Stimulated activated CD4-positive, alpha-beta T cell treated with anti-CD3 and anti-CD28 coated beads, Interleukin-4, amount 100 ng/mL, for 1 hour (primary cell): ENCODE results near the gene PEX11B.
"Not testable (repeated sequence)": the region's sequence is repeated elsewhere in the genome, so short reads cannot be mapped to it uniquely, and the experiment has no call there.

Experiments used
- DNase-seq: peaks from one replicate; pipeline ENCODE4 v3.0.0-alpha.2; 2020

Gene PEX11B

DNA sequence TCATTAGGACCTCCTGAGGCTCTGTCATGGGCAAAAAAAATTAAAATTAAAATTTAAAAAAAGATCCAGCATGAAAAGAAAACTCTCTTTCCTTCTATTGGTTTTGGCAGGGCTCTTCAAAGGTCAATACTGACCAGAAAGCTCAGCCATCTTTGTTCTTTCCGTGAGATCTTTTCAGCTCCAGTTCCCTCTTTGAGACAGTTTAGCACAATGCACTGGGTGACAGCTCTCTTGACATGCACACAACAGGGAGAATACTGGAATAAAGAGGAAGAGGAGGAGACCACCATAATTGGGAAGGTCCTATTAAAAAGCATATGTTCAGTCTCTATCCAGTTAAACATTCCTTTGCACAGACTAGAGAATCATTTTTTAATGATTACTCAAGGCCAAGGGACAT lies 33.0 kb upstream of the PEX11B start:
- no peak for DNase-seq

DNA sequence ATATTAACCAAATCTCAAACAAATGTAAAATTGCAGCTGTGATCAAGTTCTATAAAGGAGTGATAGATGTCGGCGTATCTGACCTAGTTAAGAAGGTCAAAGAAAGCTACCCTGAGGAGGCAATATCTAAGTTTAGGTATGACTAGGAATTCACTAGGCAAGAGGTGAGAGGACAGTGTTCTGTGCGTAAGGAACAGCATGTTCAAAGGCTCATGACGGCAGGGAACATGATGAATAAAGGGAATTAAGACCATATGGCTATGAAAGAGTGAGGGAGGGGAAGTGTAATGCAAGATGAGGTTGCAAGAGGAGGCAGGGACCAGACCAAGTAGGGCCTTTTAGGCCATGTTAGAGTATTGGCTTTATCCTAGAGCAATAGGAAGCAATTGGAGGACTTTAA lies 30.7 kb upstream of the PEX11B start:
- no peak for DNase-seq

- no peak for DNase-seq
These were observed 29.0 kb upstream of the PEX11B start for GRCh38 chr1:145947551-145947950.

DNA sequence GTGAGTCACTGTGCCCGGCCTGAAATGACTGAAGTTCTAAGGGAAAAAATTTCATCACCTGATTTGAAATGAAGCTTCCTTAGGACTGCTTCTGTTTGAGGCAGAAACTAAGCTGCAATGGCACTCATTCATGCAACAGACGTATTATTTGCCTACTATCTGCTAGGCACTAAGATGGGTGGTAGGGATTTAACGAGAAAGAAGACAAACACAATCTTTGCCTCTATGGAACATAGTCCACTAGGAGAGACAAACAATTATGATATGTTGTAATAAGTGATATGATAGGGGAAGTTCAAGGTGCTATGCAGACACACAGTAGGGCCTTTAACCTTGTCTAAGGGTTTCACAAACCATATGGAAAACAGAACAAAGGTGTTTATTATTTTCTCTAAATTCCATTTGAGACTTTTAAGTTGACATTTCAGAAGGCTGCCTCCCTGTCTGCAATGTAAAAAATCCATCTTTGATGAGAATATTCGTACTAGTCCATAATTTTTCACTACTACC lies 28.0 kb upstream of the PEX11B start:
- DNase-seq = no peak

GRCh38 chr1:145944532-145944931 lies 26.0 kb upstream of the PEX11B start:
- no peak for DNase-seq

- no peak for DNase-seq
These were observed 24.4 kb upstream of the PEX11B start for GRCh38 chr1:145942871-145943270.

- DNase-seq = no peak
These were observed 23.9 kb upstream of the PEX11B start for GRCh38 chr1:145942405-145942804.

- DNase-seq = no peak
These were observed 18.9 kb upstream of the PEX11B start for GRCh38 chr1:145937436-145937835.

- DNase-seq = no peak
These were observed 17.7 kb upstream of the PEX11B start for GRCh38 chr1:145936247-145936646.

DNA sequence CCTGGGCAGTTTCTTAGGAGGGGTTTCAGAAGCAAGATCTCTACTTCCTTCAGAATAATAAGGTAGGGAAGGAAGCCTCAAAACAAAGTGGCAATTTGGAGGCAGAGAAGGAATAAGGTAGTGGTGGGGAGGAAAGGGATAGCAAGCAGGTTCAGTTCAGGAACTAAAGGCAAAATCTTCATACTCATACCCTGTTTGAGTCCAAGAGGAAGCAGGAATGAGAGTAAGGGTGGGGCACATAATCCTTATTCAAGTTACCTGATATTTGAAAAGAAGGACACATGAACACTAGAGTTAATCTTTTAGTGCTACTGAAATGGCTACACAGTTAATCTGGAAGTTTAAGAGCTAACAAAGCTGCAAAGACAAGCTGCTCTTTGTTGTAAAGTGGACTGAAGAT lies 17.2 kb upstream of the PEX11B start:
- DNase-seq = no peak

DNA sequence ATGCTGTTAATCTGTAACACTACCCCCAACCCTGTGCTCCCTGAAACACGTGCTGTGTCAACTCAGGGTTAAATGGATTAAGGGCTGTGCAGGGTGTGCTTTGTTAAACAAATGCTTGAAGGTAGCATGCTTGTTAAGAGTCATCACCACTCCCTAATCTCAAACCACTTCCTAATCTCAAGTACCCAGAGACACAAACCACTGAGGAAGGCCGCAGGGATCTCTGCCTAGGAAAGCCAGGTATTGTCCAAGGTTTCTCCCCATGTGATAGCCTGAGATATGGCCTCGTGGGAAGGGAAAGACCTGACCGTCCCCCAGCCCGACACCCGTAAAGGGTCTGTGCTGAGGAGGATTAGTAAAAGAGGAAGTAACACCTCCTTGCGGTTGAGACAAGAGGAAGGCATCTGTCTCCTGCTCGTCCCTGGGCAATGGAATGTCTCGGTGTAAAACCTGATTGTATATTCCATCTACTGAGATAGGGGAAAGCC lies 14.0 kb upstream of the PEX11B start:
- not testable (repeated sequence) for DNase-seq

DNA sequence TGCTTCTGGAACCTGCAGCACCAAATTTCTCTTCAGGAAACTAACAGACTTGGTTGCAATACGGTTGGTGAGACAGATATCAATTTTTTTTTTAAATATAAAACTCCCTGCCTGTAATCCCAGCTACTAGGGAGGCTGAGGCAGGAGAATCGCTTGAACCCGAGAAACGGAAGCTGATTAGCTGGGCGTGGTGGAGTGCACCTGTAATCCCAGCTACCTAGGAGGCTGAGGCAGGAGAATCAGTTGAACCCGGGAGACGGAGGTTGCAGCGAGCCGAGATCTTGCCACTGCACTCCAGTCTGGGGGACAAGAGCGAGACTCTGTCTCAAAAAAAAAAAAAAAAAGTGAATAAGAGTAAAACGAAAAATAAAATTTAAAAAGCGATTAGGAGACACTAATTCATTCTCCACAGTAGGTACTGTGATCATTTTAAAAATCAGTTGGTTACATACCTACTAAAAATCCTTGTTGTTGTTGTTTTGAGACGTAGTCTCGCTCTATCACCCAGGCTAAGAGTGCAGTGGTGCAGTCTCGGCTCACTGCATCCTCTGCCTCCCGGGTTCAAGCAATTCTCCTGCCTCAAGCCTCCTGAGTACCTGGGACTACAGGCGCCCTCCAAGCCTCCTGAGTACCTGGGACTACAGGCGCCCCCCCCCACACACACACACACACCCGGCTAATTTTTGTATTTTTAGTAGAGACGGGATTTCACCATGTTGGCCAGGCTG lies 9.6 kb upstream of the PEX11B start:
- no peak for DNase-seq

DNA sequence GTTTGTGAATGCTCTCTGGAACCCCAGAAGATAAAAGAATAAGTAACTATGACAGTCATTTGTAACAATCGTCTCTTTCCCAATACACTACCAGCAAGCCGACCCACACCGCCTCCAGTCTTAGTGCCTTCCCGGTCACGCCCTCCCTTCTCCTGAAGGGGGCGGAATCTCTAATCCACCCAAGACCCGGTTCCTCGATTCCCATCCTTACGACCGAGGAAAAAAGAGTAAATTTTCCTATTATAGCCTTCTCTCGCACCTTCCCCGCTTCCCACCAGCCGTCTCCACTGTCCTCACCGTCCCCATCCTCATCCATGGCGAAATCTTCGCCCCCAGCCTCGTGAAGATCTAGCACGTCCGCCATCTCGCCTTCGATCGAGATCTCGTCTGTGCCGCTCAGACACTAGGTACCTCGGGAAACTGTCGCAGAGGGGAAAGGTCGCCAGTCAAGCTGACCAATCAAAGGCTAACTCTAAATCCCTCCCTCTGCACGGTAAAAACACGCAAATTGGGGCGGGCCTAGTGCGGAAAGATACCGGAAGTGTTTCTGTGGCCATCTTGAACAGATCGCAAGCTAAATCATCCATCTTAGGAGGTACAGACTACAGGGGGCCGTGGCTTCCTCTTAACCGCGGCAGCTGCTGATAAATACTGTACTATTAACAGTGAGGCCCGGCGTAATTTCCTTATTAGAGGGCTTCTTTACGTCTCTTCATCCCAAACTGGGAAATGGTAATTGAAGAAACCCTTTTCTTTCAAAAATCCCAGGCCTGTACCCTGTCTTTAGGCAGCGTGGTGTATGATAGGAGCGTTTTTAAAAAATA lies 8.8 kb upstream of the PEX11B start, which contains the start of gene RBM8A:
Gene RBM8A, minus strand, starts transcription at position 422 of the 824 bp plus-strand sequence. Its CDS starts 58 bp downstream, at position 364.
- DNase-seq = peak; percentile 85

- DNase-seq = peak; percentile 53
These were observed 8.2 kb upstream of the PEX11B start for GRCh38 chr1:145926686-145927062.

- DNase-seq = no peak
These were observed 3.7 kb upstream of the PEX11B start for GRCh38 chr1:145922266-145922665.

- DNase-seq = not testable (repeated sequence)
These were observed 1.8 kb upstream of the PEX11B start for GRCh38 chr1:145920297-145920696.

DNA sequence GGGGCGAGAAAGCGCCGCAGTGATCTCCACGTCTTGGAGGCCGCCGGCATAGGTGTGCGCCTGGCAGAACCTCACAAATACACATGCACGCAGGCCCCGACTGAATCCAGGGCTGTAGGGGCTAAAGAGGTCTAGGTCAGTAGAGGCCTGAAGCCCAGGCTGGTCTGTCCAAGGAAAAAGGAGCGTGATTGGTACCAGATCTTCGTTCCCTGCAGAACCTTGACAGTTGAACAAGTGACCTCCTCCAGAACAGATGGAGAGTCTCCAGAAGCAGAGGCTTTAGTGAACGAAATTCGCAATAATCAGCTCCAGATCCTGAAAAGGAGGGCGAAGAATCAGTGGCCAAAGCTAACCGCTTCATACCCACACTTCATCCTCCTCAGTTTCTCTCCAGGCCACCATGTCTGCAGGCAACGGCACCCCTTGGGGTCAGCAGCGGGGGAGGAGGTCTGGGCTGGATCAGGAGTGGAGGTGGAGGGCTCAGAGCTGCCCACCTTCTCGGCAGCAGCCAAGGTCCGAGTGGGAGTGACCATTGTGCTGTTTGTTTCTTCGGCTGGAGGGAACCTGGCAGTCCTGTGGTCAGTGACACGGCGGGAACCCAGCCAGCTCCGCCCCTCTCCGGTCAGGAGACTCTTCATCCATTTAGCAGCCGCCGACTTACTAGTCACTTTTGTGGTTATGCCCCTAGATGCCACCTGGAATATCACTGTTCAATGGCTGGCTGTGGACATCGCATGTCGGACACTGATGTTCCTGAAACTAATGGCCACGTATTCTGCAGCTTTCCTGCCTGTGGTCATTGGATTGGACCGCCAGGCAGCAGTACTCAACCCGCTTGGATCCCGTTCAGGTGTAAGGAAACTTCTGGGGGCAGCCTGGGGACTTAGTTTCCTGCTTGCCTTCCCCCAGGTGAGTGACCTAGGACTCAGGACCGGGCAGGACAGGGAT lies 749 bp upstream of the PEX11B start:
- no peak for DNase-seq

DNA sequence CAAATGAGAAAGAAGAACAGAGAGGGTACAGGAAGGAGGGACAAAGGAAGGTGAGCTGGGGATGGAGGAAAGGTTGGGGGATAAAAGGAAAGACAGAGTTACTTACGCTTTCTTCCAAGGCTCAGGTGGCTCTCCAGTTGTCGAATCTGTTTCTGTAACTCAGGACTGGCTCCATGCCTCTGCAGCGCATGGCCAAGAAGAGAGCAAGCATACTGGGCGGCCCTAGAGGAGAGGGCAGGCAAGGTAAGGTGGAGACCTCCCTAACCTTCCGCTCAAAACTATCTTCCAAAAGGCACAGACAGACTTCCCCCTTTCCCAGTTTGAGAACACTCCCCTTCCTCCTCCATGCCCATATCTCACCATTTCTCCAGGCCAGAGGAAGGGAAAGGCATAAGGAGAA lies 922 bp downstream of the PEX11B start:
- no peak for DNase-seq

DNA sequence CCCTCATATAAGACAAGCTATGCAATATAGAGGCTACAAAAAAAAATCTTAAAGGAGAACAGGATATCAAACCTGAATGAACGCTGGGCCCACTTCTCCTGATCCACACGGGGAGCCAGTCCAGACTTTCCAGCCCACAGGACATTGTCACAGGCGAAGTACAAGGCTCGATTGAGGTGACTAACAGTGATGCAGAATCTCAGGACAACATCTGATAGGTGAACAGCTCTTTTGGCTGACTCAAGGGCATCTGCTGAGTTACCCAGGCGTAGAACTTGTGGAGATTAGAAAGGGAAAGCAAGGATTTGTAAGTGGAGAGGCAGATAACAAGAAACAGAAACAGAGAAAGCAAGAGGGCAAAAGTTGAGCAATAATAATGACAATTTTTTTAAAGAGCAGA lies 1.8 kb downstream of the PEX11B start:
- DNase-seq = no peak

DNA sequence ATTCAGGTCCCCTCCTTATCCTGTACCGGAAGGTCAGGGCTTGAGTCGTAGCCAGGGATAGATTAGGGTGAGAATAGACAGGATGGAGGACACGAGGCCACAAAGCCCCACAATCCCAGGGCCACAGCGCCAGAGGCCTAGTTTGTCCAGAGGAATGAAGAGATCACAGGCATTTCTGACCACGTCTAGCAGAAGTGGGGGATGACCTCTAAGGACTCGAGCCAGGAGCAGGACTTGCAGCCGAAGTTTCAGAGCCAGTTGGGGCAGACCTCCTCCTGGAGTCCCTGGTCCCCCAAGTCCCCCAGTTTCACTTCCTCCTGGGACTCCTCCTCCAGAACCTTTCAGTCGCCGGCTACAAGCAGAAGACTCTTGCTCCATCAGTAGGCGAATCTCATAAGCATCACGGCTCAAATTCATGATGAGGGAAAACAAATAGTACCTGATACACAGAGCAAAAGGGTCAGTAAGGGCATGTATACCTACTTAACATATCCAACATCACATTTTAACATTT lies 6.3 kb downstream of the PEX11B start:
- no peak for DNase-seq

DNA sequence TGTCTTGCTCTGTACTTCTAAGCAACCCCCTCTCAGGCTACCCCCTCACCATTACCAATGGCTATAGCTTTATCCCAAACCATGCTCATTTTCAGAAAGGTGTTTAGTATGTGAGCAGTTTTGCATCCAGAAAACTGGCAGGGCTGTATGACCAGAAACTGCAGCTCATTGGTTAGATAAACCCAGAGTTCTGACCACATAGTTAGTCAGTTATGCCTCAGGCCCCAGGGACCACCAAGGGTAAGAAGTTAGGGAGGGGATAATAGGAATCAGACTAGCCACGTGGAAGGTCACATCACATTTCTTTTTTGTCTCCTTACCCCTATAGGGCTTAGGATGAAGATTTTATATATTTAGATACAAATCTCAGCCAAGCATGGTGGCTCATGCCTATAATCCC lies 9.9 kb downstream of the PEX11B start:
- no peak for DNase-seq

DNA sequence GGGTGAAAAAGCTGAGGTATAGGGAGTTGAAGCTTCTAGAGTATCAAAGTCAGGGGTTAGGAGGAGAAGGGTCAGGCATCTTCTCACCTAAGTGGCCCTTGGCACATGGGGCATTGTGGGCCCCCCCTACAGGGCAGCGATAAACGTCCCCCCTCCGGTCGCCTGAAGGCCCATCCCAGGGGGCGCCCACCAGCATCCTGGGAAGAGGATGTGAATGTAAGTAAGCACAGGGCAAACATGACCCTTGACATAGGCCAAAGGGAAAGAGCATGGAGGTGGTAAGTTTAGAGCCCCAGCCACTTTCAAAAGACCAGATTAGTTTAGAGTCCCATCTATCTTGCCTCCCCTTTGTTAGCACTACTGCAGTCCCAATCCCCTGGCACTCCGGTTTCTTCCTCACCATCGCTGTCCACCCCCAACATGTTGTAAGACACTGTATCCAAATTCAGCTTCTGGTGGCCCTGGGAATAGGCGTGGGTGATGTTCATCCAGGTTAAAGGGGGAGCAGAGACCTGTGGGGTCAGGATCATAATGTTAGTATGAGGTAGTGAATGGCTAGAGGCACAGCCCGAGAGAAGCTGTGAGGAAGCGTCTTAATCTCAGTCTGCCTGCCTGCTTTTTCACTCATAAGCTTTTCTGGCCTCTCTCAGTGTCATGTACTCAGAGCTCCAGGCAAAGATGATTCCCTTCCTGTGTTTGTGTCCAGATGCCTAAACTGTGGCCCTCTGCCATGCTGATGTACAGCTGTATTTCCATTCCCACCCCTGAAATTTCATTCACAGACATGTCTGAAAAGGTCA lies 11.4 kb downstream of the PEX11B start:
- DNase-seq = no peak
